ENCODE results near the gene PAPOLA. TPM values are rescaled to one million over a fixed set of nuclear protein-coding genes. Genes with fewer than 3 reads are reported as not detected.

The PAPOLA gene
- total and polyA plus RNA-seq, 2 donors (not counting 1 experiment from before 2014, with no cell fraction given) = 104 to 324 TPM

- Histone ChIP-seq H2AFZ (ENCODE audit: insufficient read depth, low read depth, low read length, poor library complexity, severe bottlenecking) (no peak overlapping the region), H3K9ac (ENCODE audit: low read length) (no peak overlapping the region), H3K36me3 (replicated peaks in 1 of 2; ENCODE audit: control extremely low read depth in 1 of 2, control insufficient read depth in 1 of 2, extremely low read depth in 1 of 2, insufficient read depth in 2 of 2, low read length in 1 of 2) (no peaks in the 10 kb centered on the region), H3K4me2 (replicated peaks; ENCODE audit: low read depth, low read length, poor library complexity, severe bottlenecking) (no peak overlapping the region), H3K27ac (ENCODE audit: low read length in 2 of 2) (no peak overlapping the region), H3K27me3 (replicated peaks in 1 of 4; ENCODE audit: control extremely low read depth in 1 of 4, control insufficient read depth in 3 of 4, insufficient read depth in 4 of 4, low read length in 3 of 4) (peaks cover 0 to 4% (median 1%) of the 10 kb centered on the region in 4 experiments), H3K4me3 (ENCODE audit: control extremely low read depth in 1 of 5, extremely low read depth in 1 of 5, insufficient read depth in 1 of 5, low read depth in 2 of 5, low read length in 4 of 5) (no peak overlapping the region), H3K4me1 (ENCODE audit: control insufficient read depth in 2 of 2, insufficient read depth in 2 of 2, low read length in 2 of 2) (peaks cover 0 to under 1% of the 10 kb centered on the region in 2 donors), H3K79me2 (ENCODE audit: control insufficient read depth, insufficient read depth, low read length) (no peaks in the 10 kb centered on the region), H4K20me1 (ENCODE audit: control insufficient read depth, insufficient read depth, low read length, poor library complexity, severe bottlenecking) (no peaks in the 10 kb centered on the region), H3K9me3 (ENCODE audit: control extremely low read depth in 1 of 3, control insufficient read depth in 2 of 3, insufficient read depth in 1 of 3, low read length in 2 of 3) (peaks cover 0 to 10% (median 0%) of the 10 kb centered on the region in 3 donors)
- TF ChIP-seq CTCF (IDR thresholded peaks at IDR 0.05) (no peak), EZH2 (IDR thresholded peaks at IDR 0.05; ENCODE audit: borderline replicate concordance, insufficient read depth, low read depth, low read length, poor library complexity, severe bottlenecking) (no peak)
- no peak overlapping the region for H3K4me3 Mint-ChIP-seq
- intact Hi-C loops (cut with micrococcal nuclease) = no loop called here
- ChIA-PET POLR2A (no interaction called here), CTCF (no interaction called here)
- no peaks in the 10 kb centered on the region for H3K9me3 Mint-ChIP-seq (ENCODE audit: insufficient read depth)
- no peak for DNase-seq
- H3K27me3 Mint-ChIP-seq = peaks cover 21% of the 10 kb centered on the region
- H3K27ac Mint-ChIP-seq = no peak overlapping the region
- H3K4me1 Mint-ChIP-seq = no peaks in the 10 kb centered on the region
- WGBS (ENCODE audit: insufficient coverage) = 90% methylated on average over 13 of the region's 14 CpGs
- ATAC-seq (ENCODE audit: low read depth) = no peak
These were observed 96.2 kb downstream of the PAPOLA start for GRCh38 chr14:96598332-96598928.

- Histone ChIP-seq H3K9me3 (ENCODE audit: control extremely low read depth in 1 of 3, control insufficient read depth in 2 of 3, insufficient read depth in 1 of 3, low read length in 2 of 3) (peaks cover 0 to 10% (median 0%) of the 10 kb centered on the region in 3 donors), H3K36me3 (replicated peaks in 1 of 2; ENCODE audit: control extremely low read depth in 1 of 2, control insufficient read depth in 1 of 2, extremely low read depth in 1 of 2, insufficient read depth in 2 of 2, low read length in 1 of 2) (no peaks in the 10 kb centered on the region), H3K4me2 (replicated peaks; ENCODE audit: low read depth, low read length, poor library complexity, severe bottlenecking) (no peak overlapping the region), H3K79me2 (ENCODE audit: control insufficient read depth, insufficient read depth, low read length) (no peaks in the 10 kb centered on the region), H3K27ac (ENCODE audit: low read length in 2 of 2) (no peak overlapping the region), H4K20me1 (ENCODE audit: control insufficient read depth, insufficient read depth, low read length, poor library complexity, severe bottlenecking) (no peaks in the 10 kb centered on the region), H3K4me1 (ENCODE audit: control insufficient read depth in 2 of 2, insufficient read depth in 2 of 2, low read length in 2 of 2) (no peaks in the 10 kb centered on the region), H3K27me3 (replicated peaks in 1 of 4; ENCODE audit: control extremely low read depth in 1 of 4, control insufficient read depth in 3 of 4, insufficient read depth in 4 of 4, low read length in 3 of 4) (peaks cover 0 to 4% (median 0%) of the 10 kb centered on the region in 4 experiments), H2AFZ (ENCODE audit: insufficient read depth, low read depth, low read length, poor library complexity, severe bottlenecking) (no peak overlapping the region), H3K9ac (ENCODE audit: low read length) (no peak overlapping the region), H3K4me3 (ENCODE audit: control extremely low read depth in 1 of 5, extremely low read depth in 1 of 5, insufficient read depth in 1 of 5, low read depth in 2 of 5, low read length in 4 of 5) (no peak overlapping the region)
- no peak overlapping the region for H3K27ac Mint-ChIP-seq
- H3K9me3 Mint-ChIP-seq (ENCODE audit: insufficient read depth) = no peaks in the 10 kb centered on the region
- H3K27me3 Mint-ChIP-seq = peaks cover 21% of the 10 kb centered on the region
- no peaks in the 10 kb centered on the region for H3K4me1 Mint-ChIP-seq
- ATAC-seq (ENCODE audit: low read depth) (no peak), DNase-seq (no peak)
- ChIA-PET POLR2A (no interaction called here), CTCF (no interaction called here)
- WGBS (ENCODE audit: insufficient coverage) = 97% methylated on average over 9 of the region's 10 CpGs
- no peak overlapping the region for H3K4me3 Mint-ChIP-seq
- intact Hi-C loops (cut with micrococcal nuclease) = no loop called here
- TF ChIP-seq CTCF (IDR thresholded peaks at IDR 0.05) (no peak), EZH2 (IDR thresholded peaks at IDR 0.05; ENCODE audit: borderline replicate concordance, insufficient read depth, low read depth, low read length, poor library complexity, severe bottlenecking) (no peak)
These were observed 96.9 kb downstream of the PAPOLA start for GRCh38 chr14:96599076-96599475.
